ENCODE data around the gene SCN8A.

Gene SCN8A

DNA sequence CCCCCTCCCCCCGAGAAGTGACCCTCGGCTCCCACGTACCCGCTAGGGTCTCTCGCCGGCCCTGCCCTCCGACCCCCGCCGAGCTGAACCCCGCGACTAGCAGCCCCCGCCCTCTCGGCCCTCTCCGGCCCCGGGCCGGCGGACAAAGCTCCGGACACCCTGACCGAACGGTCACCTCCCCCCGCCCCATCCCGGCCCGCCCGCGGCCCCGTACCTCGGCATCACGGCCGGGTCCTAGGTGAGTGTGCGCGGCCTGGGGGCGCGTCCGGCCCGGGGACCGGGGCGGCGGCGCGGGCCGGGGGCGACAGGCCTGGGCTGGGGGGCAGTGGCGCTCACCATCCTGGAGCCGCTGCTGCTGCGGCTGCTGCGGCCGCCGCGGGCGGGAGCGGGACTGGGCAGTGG, 257.3 kb downstream of the SCN8A start, which contains the start of gene FIGNL2:
FIGNL2 (minus strand) TSS at position 393 of the 402 bp plus-strand sequence. CDS start 26,305 bp downstream, outside the sequence.
- peak within 1 kb of the TSS; percentile 89 for H3K4me3 Mint-ChIP-seq
- peak within 1 kb of the TSS; percentile 94 for H3K27ac Mint-ChIP-seq
- peaks cover 4% of the 10 kb centered on the region for H3K36me3 Mint-ChIP-seq (ENCODE audit: low read depth)
- TF ChIP-seq, protein P1, sequence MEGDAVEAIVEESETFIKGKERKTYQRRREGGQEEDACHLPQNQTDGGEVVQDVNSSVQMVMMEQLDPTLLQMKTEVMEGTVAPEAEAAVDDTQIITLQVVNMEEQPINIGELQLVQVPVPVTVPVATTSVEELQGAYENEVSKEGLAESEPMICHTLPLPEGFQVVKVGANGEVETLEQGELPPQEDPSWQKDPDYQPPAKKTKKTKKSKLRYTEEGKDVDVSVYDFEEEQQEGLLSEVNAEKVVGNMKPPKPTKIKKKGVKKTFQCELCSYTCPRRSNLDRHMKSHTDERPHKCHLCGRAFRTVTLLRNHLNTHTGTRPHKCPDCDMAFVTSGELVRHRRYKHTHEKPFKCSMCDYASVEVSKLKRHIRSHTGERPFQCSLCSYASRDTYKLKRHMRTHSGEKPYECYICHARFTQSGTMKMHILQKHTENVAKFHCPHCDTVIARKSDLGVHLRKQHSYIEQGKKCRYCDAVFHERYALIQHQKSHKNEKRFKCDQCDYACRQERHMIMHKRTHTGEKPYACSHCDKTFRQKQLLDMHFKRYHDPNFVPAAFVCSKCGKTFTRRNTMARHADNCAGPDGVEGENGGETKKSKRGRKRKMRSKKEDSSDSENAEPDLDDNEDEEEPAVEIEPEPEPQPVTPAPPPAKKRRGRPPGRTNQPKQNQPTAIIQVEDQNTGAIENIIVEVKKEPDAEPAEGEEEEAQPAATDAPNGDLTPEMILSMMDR (IDR thresholded peaks at IDR 0.05), result no peak
- peaks cover 76% of the 10 kb centered on the region for H3K4me1 Mint-ChIP-seq
- peak; percentile 62 for DNase-seq
- H3K9me3 Mint-ChIP-seq, result no peaks in the 10 kb centered on the region
- H3K27me3 Mint-ChIP-seq (ENCODE audit: low read depth, poor library complexity), result no peaks in the 10 kb centered on the region

DNA sequence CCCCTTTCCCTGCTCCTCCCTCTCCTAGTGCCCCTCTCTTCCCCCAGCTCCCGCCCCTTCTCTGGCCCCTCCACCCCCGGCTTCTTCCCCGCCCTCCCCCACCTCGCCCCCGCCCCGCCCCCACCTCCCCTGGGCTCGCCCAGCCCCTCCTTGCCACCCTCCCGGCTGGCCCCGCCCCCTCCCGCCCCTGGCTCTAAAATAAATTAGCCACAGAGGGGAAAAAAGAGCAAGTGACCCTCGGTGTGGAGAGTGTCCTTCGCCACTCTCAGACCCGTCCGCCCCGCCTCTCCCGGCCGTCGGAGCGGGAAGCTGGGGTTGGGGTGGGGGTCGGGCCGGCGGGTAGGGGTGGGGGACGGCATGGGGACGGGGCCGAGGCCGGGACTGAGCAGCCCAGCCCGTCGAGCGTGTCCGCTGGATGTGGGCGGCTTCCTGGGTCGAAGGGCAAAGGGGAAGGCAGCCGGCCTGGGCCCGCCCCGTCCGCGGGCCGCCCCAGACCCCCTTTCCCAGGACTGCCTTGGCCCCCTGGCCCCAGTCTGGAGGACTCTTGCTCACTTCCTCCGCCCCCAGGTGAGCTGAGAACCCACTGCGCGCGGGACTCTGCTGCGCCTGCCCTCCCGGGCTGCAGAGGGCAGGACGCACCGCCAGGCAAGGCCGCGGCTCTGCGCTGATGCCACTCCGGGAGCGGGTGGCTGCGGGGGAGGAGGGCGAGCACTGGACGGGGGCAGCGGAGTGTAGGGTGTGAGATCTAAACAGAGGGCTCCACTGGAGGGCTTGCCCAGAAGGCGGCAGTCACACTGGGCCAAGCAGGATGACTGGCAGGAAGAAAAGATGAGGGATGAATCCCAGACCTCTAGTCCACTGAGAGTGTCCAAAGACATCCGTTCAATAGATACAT, 258.1 kb downstream of the SCN8A start:
- Mint-ChIP-seq H3K9me3 (no peaks in the 10 kb centered on the region), H3K36me3 (ENCODE audit: low read depth) (peaks cover 4% of the 10 kb centered on the region), H3K27ac (no peak overlapping the region), H3K4me3 (peak overlapping the region; percentile 67), H3K4me1 (peaks cover 73% of the 10 kb centered on the region), H3K27me3 (ENCODE audit: low read depth, poor library complexity) (no peaks in the 10 kb centered on the region)
- TF ChIP-seq, protein P1 (IDR thresholded peaks at IDR 0.05), result no peak
- DNase-seq, result peak; percentile 79

DNA sequence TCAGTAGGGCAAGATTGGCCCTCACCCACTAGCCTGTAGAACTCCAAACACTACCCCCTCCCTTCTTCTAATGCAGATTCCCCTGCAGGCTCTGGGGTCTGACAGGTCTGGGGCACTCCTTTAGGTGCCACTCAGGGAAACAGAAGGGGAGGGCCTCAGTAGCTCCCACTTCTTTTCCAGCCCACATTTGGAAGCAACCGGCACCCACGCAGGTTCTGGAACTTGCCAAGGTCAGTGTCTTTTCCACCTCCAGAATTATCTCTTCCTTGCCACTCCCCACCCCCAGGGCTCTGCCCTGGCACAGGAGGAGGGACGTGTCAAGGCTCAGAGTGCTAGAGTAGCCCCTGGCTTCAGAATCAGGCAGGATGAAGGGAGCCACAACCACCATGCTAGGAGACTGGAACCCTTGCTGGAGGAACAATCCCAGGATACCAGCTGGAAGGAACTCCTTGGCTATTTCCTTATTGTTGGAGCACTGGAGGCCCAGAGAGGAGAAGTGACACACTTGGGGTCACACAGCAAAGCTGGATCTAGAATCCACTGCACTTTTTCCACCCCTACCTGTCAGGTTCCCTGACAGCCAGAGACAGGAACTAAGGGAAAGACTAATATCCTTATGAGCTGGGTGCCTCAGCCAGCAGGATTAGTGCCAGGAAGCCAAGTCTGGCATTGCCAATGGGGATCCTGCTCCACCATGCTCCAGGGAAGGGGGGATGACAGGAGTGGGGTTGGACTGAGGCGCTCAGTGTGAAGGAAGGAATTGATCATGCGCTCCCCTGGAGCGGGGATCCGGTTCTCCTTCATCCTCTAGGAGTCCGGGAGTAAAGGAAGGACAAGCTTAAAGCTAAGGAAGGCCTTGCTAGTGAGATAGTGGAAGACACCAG, 259.3 kb downstream of the SCN8A start:
- Mint-ChIP-seq H3K27ac (no peak overlapping the region), H3K4me3 (peak overlapping the region; percentile 45), H3K36me3 (ENCODE audit: low read depth) (peaks cover 4% of the 10 kb centered on the region), H3K27me3 (ENCODE audit: low read depth, poor library complexity) (no peaks in the 10 kb centered on the region), H3K4me1 (peaks cover 65% of the 10 kb centered on the region), H3K9me3 (no peaks in the 10 kb centered on the region)
- TF ChIP-seq, protein P1 (IDR thresholded peaks at IDR 0.05), result no peak
- no peak for DNase-seq

DNA sequence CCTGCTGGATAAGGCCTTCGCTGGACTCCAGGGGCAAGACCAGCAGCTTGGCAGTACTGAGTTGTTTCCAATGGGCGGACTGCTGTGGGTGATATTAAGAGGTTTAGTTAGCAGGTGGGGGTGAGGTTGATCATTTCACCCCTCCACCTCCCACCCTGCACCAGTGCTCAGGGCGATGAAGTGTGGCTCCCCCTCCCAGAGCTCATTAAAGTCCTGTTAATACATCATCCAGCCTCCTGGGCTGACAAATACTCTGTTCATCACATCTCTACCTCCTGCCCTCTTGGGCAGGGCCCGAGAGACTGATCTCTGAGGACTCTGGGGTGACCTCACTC, 259.9 kb downstream of the SCN8A start:
- no peak for DNase-seq
- no peak overlapping the region for H3K27ac Mint-ChIP-seq
- peaks cover 4% of the 10 kb centered on the region for H3K27me3 Mint-ChIP-seq (ENCODE audit: low read depth, poor library complexity)
- peaks cover 7% of the 10 kb centered on the region for H3K36me3 Mint-ChIP-seq (ENCODE audit: low read depth)
- TF ChIP-seq, protein P1 (IDR thresholded peaks at IDR 0.05), result no peak
- H3K4me3 Mint-ChIP-seq, result peak overlapping the region; percentile 45
- H3K4me1 Mint-ChIP-seq, result peaks cover 65% of the 10 kb centered on the region
- no peaks in the 10 kb centered on the region for H3K9me3 Mint-ChIP-seq

DNA sequence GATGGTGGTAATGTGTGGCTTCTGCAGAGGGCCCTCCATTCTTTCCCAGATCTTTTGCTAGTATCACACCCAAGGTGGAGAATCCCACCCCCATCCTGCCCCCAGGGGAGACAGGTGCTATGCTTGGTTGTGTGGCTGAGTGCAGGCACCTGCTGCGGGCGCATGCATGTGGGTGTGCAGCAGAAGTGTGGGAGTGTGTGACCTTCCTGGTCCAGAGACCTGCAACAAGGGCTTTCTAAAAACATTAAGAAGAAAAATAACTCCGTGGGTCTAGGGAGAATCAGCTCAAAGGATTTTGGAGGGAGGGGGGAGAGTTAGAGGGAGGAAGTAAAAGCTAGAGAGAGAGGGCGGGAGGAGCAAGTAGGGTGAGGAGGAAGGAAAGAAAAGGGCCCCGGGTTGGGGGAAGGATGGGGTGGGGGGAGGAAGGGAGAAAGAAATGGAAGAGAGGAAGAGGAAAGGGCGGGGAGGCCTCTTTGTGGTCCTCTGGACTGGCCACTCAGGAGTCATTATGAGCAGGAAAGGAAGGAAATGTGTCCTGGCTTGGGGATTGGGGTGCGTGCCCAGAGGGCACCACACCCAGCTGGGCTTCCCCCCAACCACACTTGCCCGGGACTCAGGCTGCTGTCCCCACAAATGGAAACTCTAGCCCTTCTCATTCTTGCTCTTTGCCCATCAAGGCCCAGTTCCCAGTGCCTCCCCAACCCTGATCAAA, 260.5 kb downstream of the SCN8A start:
- H3K4me1 Mint-ChIP-seq, result peaks cover 65% of the 10 kb centered on the region
- H3K4me3 Mint-ChIP-seq, result peak overlapping the region; percentile 45
- H3K9me3 Mint-ChIP-seq, result no peaks in the 10 kb centered on the region
- DNase-seq, result no peak
- peaks cover 7% of the 10 kb centered on the region for H3K36me3 Mint-ChIP-seq (ENCODE audit: low read depth)
- TF ChIP-seq, protein P1 (IDR thresholded peaks at IDR 0.05), result no peak
- H3K27ac Mint-ChIP-seq, result no peak overlapping the region
- H3K27me3 Mint-ChIP-seq (ENCODE audit: low read depth, poor library complexity), result peaks cover 4% of the 10 kb centered on the region

Measured in nephron progenitor cell (in vitro differentiated cells).